ENCODE data around the gene FAM20B. TPM values are rescaled to one million over a fixed set of nuclear protein-coding genes. Genes with fewer than 3 reads are reported as not detected.
A peak's percentile ranks its signal among the peaks of the same experiment; 100 is the strongest.
"Not testable (repeated sequence)": the region's sequence is repeated elsewhere in the genome, so short reads cannot be mapped to it uniquely, and the experiment has no call there.

FAM20B gene
- total RNA-seq, 1 donor from 2014 or later: 37.3 TPM

GRCh38 chr1:179031284-179031683, 5.6 kb downstream of the FAM20B start:
- Mint-ChIP-seq H3K36me3 (ENCODE audit: low read depth) (no peaks in the 10 kb centered on the region), H3K4me1 (ENCODE audit: low read depth) (peaks cover 45% of the 10 kb centered on the region), H3K9me3 (ENCODE audit: low read depth) (no peaks in the 10 kb centered on the region), H3K27me3 (ENCODE audit: low read depth) (no peaks in the 10 kb centered on the region), H3K27ac (ENCODE audit: unreplicated experiment) (no peak overlapping the region), H3K4me3 (ENCODE audit: unreplicated experiment) (no peak overlapping the region)
- no peak for DNase-seq (ENCODE audit: low spot score)
- TF ChIP-seq, protein P1, sequence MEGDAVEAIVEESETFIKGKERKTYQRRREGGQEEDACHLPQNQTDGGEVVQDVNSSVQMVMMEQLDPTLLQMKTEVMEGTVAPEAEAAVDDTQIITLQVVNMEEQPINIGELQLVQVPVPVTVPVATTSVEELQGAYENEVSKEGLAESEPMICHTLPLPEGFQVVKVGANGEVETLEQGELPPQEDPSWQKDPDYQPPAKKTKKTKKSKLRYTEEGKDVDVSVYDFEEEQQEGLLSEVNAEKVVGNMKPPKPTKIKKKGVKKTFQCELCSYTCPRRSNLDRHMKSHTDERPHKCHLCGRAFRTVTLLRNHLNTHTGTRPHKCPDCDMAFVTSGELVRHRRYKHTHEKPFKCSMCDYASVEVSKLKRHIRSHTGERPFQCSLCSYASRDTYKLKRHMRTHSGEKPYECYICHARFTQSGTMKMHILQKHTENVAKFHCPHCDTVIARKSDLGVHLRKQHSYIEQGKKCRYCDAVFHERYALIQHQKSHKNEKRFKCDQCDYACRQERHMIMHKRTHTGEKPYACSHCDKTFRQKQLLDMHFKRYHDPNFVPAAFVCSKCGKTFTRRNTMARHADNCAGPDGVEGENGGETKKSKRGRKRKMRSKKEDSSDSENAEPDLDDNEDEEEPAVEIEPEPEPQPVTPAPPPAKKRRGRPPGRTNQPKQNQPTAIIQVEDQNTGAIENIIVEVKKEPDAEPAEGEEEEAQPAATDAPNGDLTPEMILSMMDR (IDR thresholded peaks at IDR 0.05): no peak

- TF ChIP-seq, protein P1 (IDR thresholded peaks at IDR 0.05): no peak
- Mint-ChIP-seq H3K27ac (ENCODE audit: unreplicated experiment) (peak overlapping the region; percentile 89), H3K27me3 (ENCODE audit: low read depth) (no peaks in the 10 kb centered on the region), H3K36me3 (ENCODE audit: low read depth) (no peaks in the 10 kb centered on the region), H3K9me3 (ENCODE audit: low read depth) (no peaks in the 10 kb centered on the region), H3K4me1 (ENCODE audit: low read depth) (peaks cover 44% of the 10 kb centered on the region), H3K4me3 (ENCODE audit: unreplicated experiment) (no peak overlapping the region)
- DNase-seq (ENCODE audit: low spot score): no peak
Observed at GRCh38 chr1:179031855-179032513, 6.3 kb downstream of the FAM20B start.

GRCh38 chr1:179034720-179035119, 9.0 kb downstream of the FAM20B start:
- Mint-ChIP-seq H3K9me3 (ENCODE audit: low read depth) (no peaks in the 10 kb centered on the region), H3K4me3 (ENCODE audit: unreplicated experiment) (no peak overlapping the region), H3K4me1 (ENCODE audit: low read depth) (peaks cover 57% of the 10 kb centered on the region), H3K27me3 (ENCODE audit: low read depth) (no peaks in the 10 kb centered on the region), H3K36me3 (ENCODE audit: low read depth) (no peaks in the 10 kb centered on the region), H3K27ac (ENCODE audit: unreplicated experiment) (peak overlapping the region; percentile 9)
- DNase-seq (ENCODE audit: low spot score): no peak
- TF ChIP-seq, protein P1 (IDR thresholded peaks at IDR 0.05): no peak

- Mint-ChIP-seq H3K27me3 (ENCODE audit: low read depth) (no peaks in the 10 kb centered on the region), H3K36me3 (ENCODE audit: low read depth) (no peaks in the 10 kb centered on the region), H3K4me1 (ENCODE audit: low read depth) (peaks cover 55% of the 10 kb centered on the region), H3K4me3 (ENCODE audit: unreplicated experiment) (no peak overlapping the region), H3K9me3 (ENCODE audit: low read depth) (no peaks in the 10 kb centered on the region), H3K27ac (ENCODE audit: unreplicated experiment) (no peak overlapping the region)
- TF ChIP-seq, protein P1 (IDR thresholded peaks at IDR 0.05): no peak
- no peak for DNase-seq (ENCODE audit: low spot score)
Observed at GRCh38 chr1:179036844-179037465, 11.3 kb downstream of the FAM20B start.

GRCh38 chr1:179038528-179039281, 13.0 kb downstream of the FAM20B start:
- DNase-seq (ENCODE audit: low spot score): no peak
- H3K9me3 Mint-ChIP-seq (ENCODE audit: low read depth): no peaks in the 10 kb centered on the region
- no peak overlapping the region for H3K4me3 Mint-ChIP-seq (ENCODE audit: unreplicated experiment)
- TF ChIP-seq, protein P1 (IDR thresholded peaks at IDR 0.05): no peak
- no peaks in the 10 kb centered on the region for H3K27me3 Mint-ChIP-seq (ENCODE audit: low read depth)
- H3K4me1 Mint-ChIP-seq (ENCODE audit: low read depth): peaks cover 41% of the 10 kb centered on the region
- no peak overlapping the region for H3K27ac Mint-ChIP-seq (ENCODE audit: unreplicated experiment)
- no peaks in the 10 kb centered on the region for H3K36me3 Mint-ChIP-seq (ENCODE audit: low read depth)

DNA sequence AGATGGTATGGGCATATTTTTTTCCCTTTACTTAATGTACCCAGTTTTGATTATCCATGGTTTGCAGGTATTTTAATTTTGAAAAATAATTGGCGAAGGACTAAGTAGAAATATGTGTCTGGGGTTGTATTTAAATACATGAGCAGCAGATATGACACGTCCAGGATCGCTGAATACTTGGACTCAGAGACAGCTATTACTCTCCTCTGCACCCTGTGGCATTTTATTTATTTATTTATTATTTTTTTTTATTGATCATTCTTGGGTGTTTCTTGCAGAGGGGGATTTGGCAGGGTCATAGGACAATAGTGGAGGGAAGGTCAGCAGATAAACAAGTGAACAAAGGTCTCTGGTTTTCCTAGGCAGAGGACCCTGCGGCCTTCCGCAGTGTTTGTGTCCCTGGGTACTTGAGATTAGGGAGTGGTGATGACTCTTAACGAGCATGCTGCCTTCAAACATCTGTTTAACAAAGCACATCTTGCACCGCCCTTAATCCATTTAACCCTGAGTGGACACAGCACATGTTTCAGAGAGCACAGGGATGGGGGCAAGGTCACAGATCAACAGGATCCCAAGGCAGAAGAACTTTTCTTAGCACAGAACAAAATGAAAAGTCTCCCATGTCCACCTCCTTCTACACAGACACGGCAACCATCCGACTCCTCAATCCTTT, 13.9 kb downstream of the FAM20B start:
- not testable (repeated sequence) for H3K36me3 Mint-ChIP-seq (ENCODE audit: low read depth); DNase-seq (ENCODE audit: low spot score); H3K4me3 Mint-ChIP-seq (ENCODE audit: unreplicated experiment); H3K27me3 Mint-ChIP-seq (ENCODE audit: low read depth); H3K9me3 Mint-ChIP-seq (ENCODE audit: low read depth); H3K27ac Mint-ChIP-seq (ENCODE audit: unreplicated experiment)
- peaks cover 33% of the 10 kb centered on the region for H3K4me1 Mint-ChIP-seq (ENCODE audit: low read depth)

DNA sequence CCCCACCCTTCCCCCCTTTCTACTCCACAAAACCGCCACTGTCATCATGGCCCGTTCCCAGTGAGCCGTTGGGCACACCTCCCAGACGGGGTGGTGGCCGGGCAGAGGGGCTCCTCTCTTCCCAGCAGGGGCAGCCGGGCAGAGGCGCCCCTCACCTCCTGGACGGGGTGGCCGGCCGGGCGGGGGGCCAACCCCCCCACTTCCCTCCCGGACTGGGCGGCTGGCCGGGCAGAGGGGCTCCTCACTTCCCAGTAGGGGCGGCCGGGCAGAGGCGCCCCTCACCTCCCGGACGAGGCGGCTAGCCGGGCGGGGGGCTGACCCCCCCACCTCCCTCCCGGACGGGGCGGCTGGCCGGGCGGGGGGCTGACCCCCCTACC, 14.5 kb downstream of the FAM20B start:
- H3K27me3 Mint-ChIP-seq (ENCODE audit: low read depth); H3K9me3 Mint-ChIP-seq (ENCODE audit: low read depth); DNase-seq (ENCODE audit: low spot score); H3K4me3 Mint-ChIP-seq (ENCODE audit: unreplicated experiment); H3K36me3 Mint-ChIP-seq (ENCODE audit: low read depth); H3K27ac Mint-ChIP-seq (ENCODE audit: unreplicated experiment): not testable (repeated sequence)
- peaks cover 30% of the 10 kb centered on the region for H3K4me1 Mint-ChIP-seq (ENCODE audit: low read depth)

Data from chondrocyte (in vitro differentiated cells).